Activated gamma-delta T cell treated with Interleukin-2 at 50 U/mL for 16 hours (primary cell): ENCODE measurements around the gene EXD1.
"Not testable (repeated sequence)": the region's sequence is repeated elsewhere in the genome, so short reads cannot be mapped to it uniquely, and the experiment has no call there.

ENCODE experiments used
- DNase-seq: peaks from one replicate; pipeline ENCODE4 v3.0.0-alpha.2; 2020

The EXD1 gene

DNA sequence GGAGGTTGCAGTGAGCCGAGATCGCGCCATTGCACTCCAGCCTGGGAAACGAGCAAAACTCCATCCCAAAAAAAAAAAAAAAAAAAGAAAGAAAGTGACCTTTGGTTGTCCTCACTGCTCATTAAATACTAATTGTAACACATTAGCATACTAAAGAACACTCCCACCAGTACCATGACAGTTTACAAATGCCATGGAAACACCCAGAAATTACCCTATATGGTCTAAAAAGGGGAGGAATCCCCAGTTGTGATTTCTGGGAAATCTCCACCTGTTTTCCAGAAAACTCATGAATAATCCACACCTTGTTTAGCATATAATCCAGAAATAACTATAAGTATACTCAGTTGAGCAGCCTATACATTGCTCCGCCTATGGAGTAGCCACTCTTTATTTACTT is 90.9 kb downstream of the EXD1 start:
- no peak for DNase-seq

DNA sequence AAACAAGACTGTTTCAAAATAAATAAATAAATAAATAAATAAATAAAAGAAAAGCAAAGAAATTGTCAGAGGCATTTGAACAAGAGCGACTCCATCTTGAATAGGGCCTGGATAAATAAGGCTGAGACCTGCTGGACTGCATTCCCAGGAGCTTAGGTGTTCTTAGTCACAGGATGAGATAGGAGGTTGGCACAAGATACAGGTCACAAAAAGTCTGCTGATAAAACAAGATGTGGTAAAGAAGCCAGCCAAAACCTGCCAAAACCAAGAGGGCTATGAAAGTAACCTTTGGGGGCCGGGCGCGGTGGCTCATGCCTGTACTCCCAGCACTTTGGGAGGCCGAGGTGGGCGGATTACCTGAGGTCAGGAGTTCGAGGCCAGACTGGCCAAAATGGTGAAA is 91.4 kb downstream of the EXD1 start:
- not testable (repeated sequence) for DNase-seq

DNA sequence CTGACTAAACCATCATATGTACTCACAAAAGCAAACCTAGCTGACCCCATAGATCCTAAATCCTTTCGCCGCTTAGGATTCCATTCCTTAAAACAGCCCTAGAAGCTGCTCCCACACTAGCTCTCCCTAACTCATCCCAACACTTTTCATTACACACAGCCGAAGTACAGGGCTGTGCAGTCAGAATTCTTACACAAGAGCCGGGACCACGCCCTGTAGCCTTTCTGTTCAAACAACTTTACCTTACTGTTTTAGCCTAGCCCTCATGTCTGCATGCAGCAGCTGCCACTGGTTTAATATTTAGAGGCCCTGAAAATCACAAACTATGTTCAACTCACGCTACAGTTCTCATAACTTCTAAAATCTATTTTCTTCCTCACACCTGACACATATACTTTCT is 95.0 kb downstream of the EXD1 start:
- not testable (repeated sequence) for DNase-seq

DNA sequence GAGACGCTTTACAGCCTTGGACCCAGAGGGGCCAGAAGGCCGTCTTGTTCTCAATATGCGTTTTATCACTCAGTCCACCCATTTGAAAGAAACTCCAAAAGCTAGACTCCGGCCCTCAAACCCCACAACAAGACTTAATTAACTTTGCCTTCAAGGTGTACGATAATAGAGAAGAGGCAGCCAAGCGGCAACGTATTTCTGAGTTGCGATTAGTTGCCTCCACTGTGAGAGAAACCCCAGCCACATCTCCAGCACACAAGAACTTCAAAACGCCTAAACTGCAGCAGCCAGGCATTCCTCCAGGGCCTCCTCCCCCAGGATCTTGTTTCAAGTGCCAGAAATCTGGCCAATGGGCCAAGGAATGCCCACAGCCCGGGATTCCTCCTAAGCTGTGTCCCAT is 97.1 kb downstream of the EXD1 start:
- DNase-seq, result no peak
